K562 (cell line): ENCODE measurements around the gene AGO4. TPM values are rescaled to one million over a fixed set of nuclear protein-coding genes. Genes with fewer than 3 reads are reported as not detected.
"Not testable (repeated sequence)": the region's sequence is repeated elsewhere in the genome, so short reads cannot be mapped to it uniquely, and the experiment has no call there.

Experiments used
- ATAC-seq: fragments of 200-7000 bp; cut with Tn5 transposase; 3 replicates; pipeline ENCODE4 v1.9.1; 2020; ENCODE audit warnings: moderate library complexity
- BruUV-seq: library from RNA; stranded (reverse); fragments of 400-500 nt; replicated peaks from 2 replicates; lab custom pipeline; 2021; lab: Mats Ljungman, UMichigan
- CTCF ChIA-PET: fragments of 300-600 bp; formaldehyde crosslinking; extraction: SDS; loops from one replicate; lab custom pipeline; 2021; ENCODE audit warnings: low intra/inter-chr PET ratio; lab: Yijun Ruan, JAX
- POLR2A ChIA-PET: fragments of 300-600, 350-650 bp; sonication (Branson Sonifier 250); formaldehyde crosslinking; extraction: SDS; loops from one replicate; lab custom pipeline; 2021; ENCODE audit warnings: antibody characterized with exemption, inconsistent platforms; lab: Yijun Ruan, JAX
- DNase-seq, 4 experiments: peaks; one replicate each; pipeline versions ENCODE4 v3.0.0 to v3.0.0-alpha.2; 2011 to 2018; ENCODE audit warnings: low spot score in 3 of 4, mixed read lengths in 3 of 4; ENCODE audit errors: extremely low read depth in 1 of 4
- FAIRE-seq: peaks from 2 replicates; lab custom pipeline; 2011; peaks lifted over from hg19 to GRCh38; lab: Jason Lieb, UNC
- H2AFZ ChIP-seq: 2 replicates; pipeline ENCODE4 v1.6.0; 2011; ENCODE audit warnings: low read depth, low read length, control low read depth, inconsistent platforms
- H3K27ac ChIP-seq: fragments of 200-600 bp; 3 replicates; pipeline ENCODE4 v1.8.0; 2011; ENCODE audit warnings: low read depth, mild to moderate bottlenecking, control low read depth, inconsistent platforms, low read length, moderate library complexity, mixed read lengths; ENCODE audit errors: extremely low read depth
- H3K27me3 ChIP-seq, 2 experiments: fragments of 300-600 bp in 1 of 2; 2 replicates in 1 of 2; 3 replicates in 1 of 2; pipeline versions ENCODE4 v1.6.0 to v1.8.0; 2011; ENCODE audit warnings: inconsistent platforms in 2 of 2, low read length in 2 of 2, mild to moderate bottlenecking in 1 of 2, mixed read lengths in 1 of 2, moderate library complexity in 1 of 2; ENCODE audit not compliant: control insufficient read depth in 2 of 2, insufficient read depth in 2 of 2
- H3K36me3 ChIP-seq: fragments of 300-600 bp; 3 replicates; pipeline ENCODE4 v1.8.0; 2011; ENCODE audit warnings: mild to moderate bottlenecking, low read length, inconsistent platforms; ENCODE audit not compliant: control insufficient read depth, insufficient read depth
- H3K4me1 ChIP-seq, 2 experiments: fragments of 200-600 bp in 1 of 2; replicated peaks in 1 of 2; 2 replicates in 1 of 2; 3 replicates in 1 of 2; pipeline versions ENCODE4 v1.5.1 to v1.8.0; 2011; ENCODE audit warnings: inconsistent platforms in 2 of 2, low read length in 2 of 2, mild to moderate bottlenecking in 1 of 2, mixed read lengths in 1 of 2, moderate library complexity in 1 of 2; ENCODE audit not compliant: control insufficient read depth in 2 of 2, insufficient read depth in 2 of 2
- H3K4me2 ChIP-seq: 2 replicates; pipeline ENCODE4 v1.6.1; 2011; ENCODE audit warnings: low read length, control low read depth, inconsistent platforms, mixed read lengths; ENCODE audit not compliant: insufficient read depth
- H3K4me3 ChIP-seq: fragments of 200-600 bp; sonication (generic), shearing (Covaris generic); 2 replicates; pipeline ENCODE4 v1.5.1; 2016; ENCODE audit warnings: control low read depth, inconsistent platforms
- H3K79me2 ChIP-seq: fragments of 200-600 bp; 3 replicates; pipeline ENCODE4 v1.8.0; 2011; ENCODE audit warnings: low read length, inconsistent platforms; ENCODE audit not compliant: control insufficient read depth, insufficient read depth
- H3K9ac ChIP-seq, 2 experiments: 2 replicates each; pipeline versions ENCODE4 v1.6.0 to v1.6.1; 2011; ENCODE audit warnings: low read depth in 2 of 2, low read length in 2 of 2, control low read depth in 1 of 2, inconsistent platforms in 1 of 2, mild to moderate bottlenecking in 1 of 2, mixed read lengths in 1 of 2; ENCODE audit not compliant: insufficient read depth in 1 of 2
- H3K9me1 ChIP-seq: one replicate; pipeline ENCODE4 v1.6.0; 2011; ENCODE audit warnings: inconsistent platforms, mild to moderate bottlenecking, low read length, moderate library complexity; ENCODE audit not compliant: control insufficient read depth, insufficient read depth
- H3K9me3 ChIP-seq: replicated peaks from 2 replicates; pipeline ENCODE4 v1.5.1; 2011; ENCODE audit warnings: low read depth, low read length, inconsistent platforms; ENCODE audit not compliant: control insufficient read depth, insufficient read depth
- H4K20me1 ChIP-seq: replicated peaks from 2 replicates; pipeline ENCODE4 v1.6.1; 2011; ENCODE audit warnings: low read length, inconsistent platforms, mixed read lengths; ENCODE audit not compliant: control insufficient read depth, insufficient read depth
- MYBL2 ChIP-seq, 2 experiments: fragments of 450-650 bp in 1 of 2; sonication (generic) in 1 of 2; formaldehyde crosslinking in 1 of 2; IDR thresholded peaks; 2 replicates each; pipeline versions ENCODE4 v1.6.1 to v1.8.1; 2017 to 2022; ENCODE audit warnings: borderline replicate concordance in 1 of 2, inconsistent platforms in 1 of 2, low read depth in 1 of 2, mild to moderate bottlenecking in 1 of 2, missing genetic modification reagents in 1 of 2, moderate library complexity in 1 of 2
- NELFE ChIP-seq: IDR thresholded peaks from 2 replicates; pipeline ENCODE4 v1.6.1; 2011; ENCODE audit warnings: mild to moderate bottlenecking; ENCODE audit not compliant: insufficient read depth, insufficient read length
- SMARCB1 ChIP-seq: IDR thresholded peaks from 2 replicates; pipeline ENCODE4 v1.6.1; 2011; ENCODE audit warnings: improper control_type of control experiment, low read depth; ENCODE audit not compliant: insufficient read length
- ZFP30 ChIP-seq: fragments of 250-450 bp; sonication (Bioruptor Pico); IDR thresholded peaks from 2 replicates; pipeline ENCODE4 v1.8.0; 2022; ENCODE audit warnings: moderate library complexity, mild to moderate bottlenecking, inconsistent platforms, borderline replicate concordance
- ZNF507 ChIP-seq: conservative IDR thresholded peaks from 2 replicates; pipeline ENCODE4 v1.6.1; 2017; ENCODE audit warnings: missing genetic modification characterization, missing compliant biosample characterization
- WGBS: fragments of 100-300 bp; shearing (Covaris generic); methylation state at CpG from one replicate; pipeline ENCODE4 v1.1.6; 2016; ENCODE audit warnings: low coverage, mixed read lengths; ENCODE audit not compliant: insufficient coverage; ENCODE audit errors: missing lambda C conversion rate; 5-methylcytosine and 5-hydroxymethylcytosine counted together
- in situ Hi-C: fragments of 300-500 bp; cut with MboI; formaldehyde crosslinking; loops from 4 replicates; pipeline ENCODE4 v1.15.0; 2018; ENCODE audit warnings: inconsistent platforms, mixed read lengths
- intact Hi-C: fragments of 100-400 bp; cut with micrococcal nuclease; formaldehyde crosslinking; loops from 2 replicates; pipeline ENCODE4 v1.14.2; 2022
- polyA plus RNA-seq, 8 experiments: library from polyadenylated mRNA; depleted of rRNA in 4 of 8; stranded (reverse) in 5 of 8; unstranded in 3 of 8; fragments of >200 nt; fragmentation: Nextera tagmentation in 2 of 8; fragmentation: Illumina TruSeq in 1 of 8; extraction: Ambion mirVana in 2 of 8; extraction: Trizol in 1 of 8; gene quantifications; 2 replicates each; pipeline versions ENCODE4 v1.2.1 to v1.2.3, GENCODE V29; 2011 to 2014; ENCODE audit warnings: inconsistent platforms in 1 of 8, missing spikeins in 1 of 8
- total RNA-seq, 7 experiments: library from RNA; depleted of rRNA in 6 of 7; stranded (reverse); fragments of >200 nt in 6 of 7; fragmentation: Illumina TruSeq in 2 of 7; extraction: Trizol in 2 of 7; gene quantifications; 2 replicates each; pipeline versions ENCODE4 v1.2.1 to v1.2.3, GENCODE V29; 2011 to 2021; ENCODE audit warnings: low replicate concordance in 1 of 7

AGO4 gene
- total and polyA plus RNA-seq, 9 of the 15 experiments (the other 6 are each of a cell fraction or from before 2014, with no cell fraction given): 1.3 to 10.5 (median 6.5) TPM

DNA sequence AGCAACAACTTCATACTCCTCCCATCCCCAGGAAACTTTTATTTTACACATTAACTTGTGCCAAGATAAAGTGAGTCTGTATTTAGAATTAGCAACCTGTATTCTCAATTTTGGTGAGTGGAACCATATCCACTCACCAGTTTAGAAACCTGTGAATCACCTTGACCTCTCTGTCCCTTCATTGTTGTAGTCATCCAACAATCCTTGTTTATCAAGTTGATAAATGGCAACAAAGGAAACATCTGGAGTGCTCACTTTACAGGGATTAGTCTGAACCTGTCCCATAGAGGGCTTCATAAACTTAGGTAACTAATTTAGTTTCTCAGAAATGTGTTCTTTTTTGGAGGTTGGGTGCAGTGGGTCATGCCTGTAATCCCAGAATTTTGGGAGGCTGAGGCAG lies 34.1 kb upstream of the AGO4 start:
- Histone ChIP-seq H2AFZ (no peak overlapping the region), H4K20me1 (no peaks in the 10 kb centered on the region), H3K27ac (no peak overlapping the region), H3K27me3 (no peaks in the 10 kb centered on the region), H3K36me3 (no peaks in the 10 kb centered on the region), H3K9me3 (no peaks in the 10 kb centered on the region), H3K9me1 (no peaks in the 10 kb centered on the region), H3K4me2 (no peak overlapping the region)
- no peak for FAIRE-seq
- DNase-seq: no peak
- intact Hi-C loops: loop anchor here (1.0 to 10.0 kb wide), 4 partner anchors 55 to 579 kb away; partner anchors contain the start of genes C1orf216 and SFPQ
- TF ChIP-seq ZNF507 (tag) (no peak), SMARCB1 (no peak), ZFP30 (CRISPR knock-in tag) (no peak), MYBL2 (IDR thresholded peaks at IDR 0.05; ENCODE audit: low read depth) (no peak), MYBL2 (CRISPR knock-in tag; IDR thresholded peaks at IDR 0.05; ENCODE audit: borderline replicate concordance) (no peak), NELFE (no peak)
- TF ChIP-seq, all 486 proteins: peak for 0
- no TSS peak for BruUV-seq
- POLR2A ChIA-PET: no interaction called here
- H3K4me3 ChIP-seq: no peak overlapping the region
- CTCF ChIA-PET: interaction anchor here (0.7 to 3.2 kb wide), 3 partner anchors 35 to 322 kb away, joined by 3 to 31 read pairs (median 16); no protein-coding TSS in a partner anchor
- peaks cover 0 to 22% of the 10 kb centered on the region in 2 experiments; a peak in 3 of 5 replicates for H3K4me1 ChIP-seq
- in situ Hi-C loops: loop anchor here (5.0 kb wide), 1 partner anchor 206 kb away; no protein-coding TSS in a partner anchor
- ATAC-seq: no peak
- H3K9ac ChIP-seq: no peak overlapping the region
- H3K79me2 ChIP-seq: peaks cover 6% of the 10 kb centered on the region

DNA sequence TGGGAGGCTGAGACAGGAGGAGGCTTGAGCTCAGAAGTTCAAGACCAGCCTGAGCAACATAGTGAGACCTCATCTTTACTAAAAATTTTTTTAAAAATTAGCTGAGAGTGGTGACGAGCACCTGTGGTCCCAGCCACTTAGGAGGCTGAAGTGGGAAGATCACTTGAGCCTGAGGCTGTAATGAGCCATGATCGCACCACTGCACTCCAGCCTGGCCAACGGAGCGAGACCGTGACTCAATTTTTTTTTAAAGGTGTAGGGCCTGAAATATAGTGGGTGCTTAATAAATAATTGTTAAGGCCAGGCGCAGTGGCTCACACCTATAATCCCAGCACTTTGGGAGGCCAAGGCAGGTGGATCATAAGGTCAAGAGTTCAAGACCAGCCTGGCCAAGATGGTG lies 31.6 kb upstream of the AGO4 start:
- H3K9me1 ChIP-seq, H3K27me3 ChIP-seq, H3K27ac ChIP-seq, H3K36me3 ChIP-seq, H3K4me2 ChIP-seq, H2AFZ ChIP-seq, H3K4me1 ChIP-seq, FAIRE-seq, H3K4me3 ChIP-seq, H3K79me2 ChIP-seq, in situ Hi-C loops, H4K20me1 ChIP-seq, BruUV-seq, H3K9ac ChIP-seq, ATAC-seq, H3K9me3 ChIP-seq, DNase-seq: not testable (repeated sequence)
- CTCF ChIA-PET: interaction anchor here (0.6 kb wide), 1 partner anchor 373 kb away, joined by 3 read pairs; the partner anchor contains the start of gene TRAPPC3
- intact Hi-C loops: loop anchor here (10.0 kb wide), 1 partner anchor 581 kb away; the partner anchor contains the start of gene SFPQ
- POLR2A ChIA-PET: interaction anchor here (1.1 to 1.4 kb wide), 4 partner anchors 10 to 195 kb away, joined by 3 to 6 read pairs (median 4); no protein-coding TSS in a partner anchor
- 76% methylated on average over 6 of the region's 6 CpGs for WGBS
